ENCODE measurements around the gene TDP2. TPM values are rescaled to one million over a fixed set of nuclear protein-coding genes. Genes with fewer than 3 reads are reported as not detected.

TDP2 gene, protein sequence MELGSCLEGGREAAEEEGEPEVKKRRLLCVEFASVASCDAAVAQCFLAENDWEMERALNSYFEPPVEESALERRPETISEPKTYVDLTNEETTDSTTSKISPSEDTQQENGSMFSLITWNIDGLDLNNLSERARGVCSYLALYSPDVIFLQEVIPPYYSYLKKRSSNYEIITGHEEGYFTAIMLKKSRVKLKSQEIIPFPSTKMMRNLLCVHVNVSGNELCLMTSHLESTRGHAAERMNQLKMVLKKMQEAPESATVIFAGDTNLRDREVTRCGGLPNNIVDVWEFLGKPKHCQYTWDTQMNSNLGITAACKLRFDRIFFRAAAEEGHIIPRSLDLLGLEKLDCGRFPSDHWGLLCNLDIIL
- 24.0 and 32.5 TPM in 2 replicates for total RNA-seq

DNA sequence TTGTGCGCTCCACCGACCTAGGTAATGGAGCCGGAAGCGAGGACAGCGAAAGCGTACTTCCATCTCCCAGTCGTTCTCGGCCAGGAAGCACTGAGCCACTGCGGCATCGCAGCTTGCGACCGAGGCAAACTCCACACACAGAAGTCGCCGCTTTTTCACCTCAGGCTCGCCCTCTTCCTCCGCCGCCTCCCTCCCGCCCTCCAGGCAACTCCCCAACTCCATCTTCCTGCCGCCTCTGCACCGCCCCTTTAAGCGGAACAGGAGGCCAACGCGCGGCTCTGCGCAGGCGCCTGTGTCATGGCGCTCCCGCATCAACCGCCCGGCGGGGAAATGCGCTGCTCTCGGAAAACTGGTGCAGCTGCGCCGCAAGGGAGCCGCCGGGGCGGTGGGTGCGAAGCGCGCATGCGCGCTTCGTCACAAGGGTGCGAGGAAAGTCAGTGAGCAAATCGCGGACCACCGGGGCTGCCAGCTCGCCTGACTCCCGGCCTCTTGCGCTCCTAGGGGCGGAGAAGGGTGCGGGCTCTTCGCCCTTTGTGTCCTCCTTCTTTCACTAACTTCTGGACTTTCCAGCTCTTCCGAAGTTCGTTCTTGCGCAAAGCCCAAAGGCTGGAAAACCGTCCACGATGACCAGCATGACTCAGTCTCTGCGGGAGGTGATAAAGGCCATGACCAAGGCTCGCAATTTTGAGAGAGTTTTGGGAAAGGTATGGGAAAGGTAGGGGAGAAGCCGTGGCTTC lies at the start of gene TDP2, which contains the start of gene ACOT13:
TSS of gene TDP2 (minus strand) at position 259 of the 737 bp plus-strand sequence. CDS start at position 222, 37 bp downstream.
TSS of gene ACOT13 (plus strand) at position 437 of the 737 bp plus-strand sequence. CDS start at position 624, 187 bp downstream.

Other genes with a start within 250 kb of the TDP2 start
- gene GPLD1, start 177.3 kb downstream of the TDP2 start, total RNA-seq = under 0.01 and 0.32 TPM in 2 replicates
- gene ALDH5A1, start 171.9 kb downstream of the TDP2 start, total RNA-seq = 0.30 and 0.32 TPM in 2 replicates
- gene KIAA0319, start 20.7 kb downstream of the TDP2 start, total RNA-seq = not detected in 2 replicates
- 6.2 and 7.5 TPM in 2 replicates for gene ACOT13, start 178 bp upstream of the TDP2 start, total RNA-seq
- 92.6 and 140 TPM in 2 replicates for gene C6orf62, start 52.3 kb upstream of the TDP2 start, total RNA-seq
- gene GMNN, start 108.0 kb upstream of the TDP2 start, total RNA-seq = 32.8 and 43.3 TPM in 2 replicates
- gene ARMH2, start 132.0 kb upstream of the TDP2 start, total RNA-seq = not detected in 2 replicates

Data from epithelial cell of umbilical artery (primary cell).